ENCODE measurements around the gene MAP3K8. TPM values are rescaled to one million over a fixed set of nuclear protein-coding genes. Genes with fewer than 3 reads are reported as not detected.

The MAP3K8 gene
- total RNA-seq, 1 experiment from 2014 or later, result 4.8 TPM

DNA sequence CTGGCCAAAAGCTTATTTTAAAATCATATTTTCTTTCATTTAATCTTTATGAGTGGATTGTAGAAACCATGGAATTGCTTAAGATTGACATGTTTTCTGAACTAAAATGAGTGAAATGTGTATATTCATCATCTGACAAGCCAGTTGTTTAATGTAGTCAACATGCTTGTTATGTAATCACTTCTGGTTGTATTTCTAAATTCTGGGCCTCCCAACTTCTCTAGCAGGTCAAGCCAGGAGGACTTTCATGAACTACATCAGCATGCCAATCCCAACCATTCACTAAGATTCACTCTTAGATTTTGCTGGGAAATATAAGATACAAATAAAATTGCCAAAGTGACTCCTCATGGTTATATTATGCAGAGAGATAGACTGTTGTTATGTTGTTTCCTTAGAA lies 21.1 kb upstream of the MAP3K8 start:
- in situ Hi-C loops (cut with HindIII; ENCODE audit: low pct_unique_long_range_greater_than_20kb, low sequenced_read_pairs) (no loop called here), intact Hi-C loops (cut with micrococcal nuclease; ENCODE audit: unreplicated experiment) (no loop called here)
- Histone ChIP-seq H3K27me3 (ENCODE audit: control insufficient read depth, insufficient read depth, low read length) (no peaks in the 10 kb centered on the region), H3K27ac (ENCODE audit: low read length) (no peak overlapping the region), H3K4me3 (ENCODE audit: low read depth in 2 of 2, low read length in 2 of 2) (no peak overlapping the region), H3K4me1 (ENCODE audit: control insufficient read depth, insufficient read depth, low read length) (no peaks in the 10 kb centered on the region), H3K9me3 (ENCODE audit: control insufficient read depth, insufficient read depth, low read depth, low read length) (no peaks in the 10 kb centered on the region), H3K36me3 (ENCODE audit: control insufficient read depth, insufficient read depth, low read length) (no peaks in the 10 kb centered on the region)
- DNase-seq (ENCODE audit: low read depth, low spot score) (no peak), ATAC-seq (no peak)
- POLR2A ChIA-PET, result no interaction called here
- CTCF ChIA-PET, result interaction anchor here (0.7 kb wide), 1 partner anchor 805 kb away, joined by 8 read pairs; no protein-coding TSS in a partner anchor
- TF ChIP-seq TCF7L2 (IDR thresholded peaks at IDR 0.05; ENCODE audit: low read depth, low read length), result no peak
- TF ChIP-seq POLR2AphosphoS5 (IDR thresholded peaks at IDR 0.05; ENCODE audit: low read depth, low read length), result no peak
- TF ChIP-seq, protein P1, sequence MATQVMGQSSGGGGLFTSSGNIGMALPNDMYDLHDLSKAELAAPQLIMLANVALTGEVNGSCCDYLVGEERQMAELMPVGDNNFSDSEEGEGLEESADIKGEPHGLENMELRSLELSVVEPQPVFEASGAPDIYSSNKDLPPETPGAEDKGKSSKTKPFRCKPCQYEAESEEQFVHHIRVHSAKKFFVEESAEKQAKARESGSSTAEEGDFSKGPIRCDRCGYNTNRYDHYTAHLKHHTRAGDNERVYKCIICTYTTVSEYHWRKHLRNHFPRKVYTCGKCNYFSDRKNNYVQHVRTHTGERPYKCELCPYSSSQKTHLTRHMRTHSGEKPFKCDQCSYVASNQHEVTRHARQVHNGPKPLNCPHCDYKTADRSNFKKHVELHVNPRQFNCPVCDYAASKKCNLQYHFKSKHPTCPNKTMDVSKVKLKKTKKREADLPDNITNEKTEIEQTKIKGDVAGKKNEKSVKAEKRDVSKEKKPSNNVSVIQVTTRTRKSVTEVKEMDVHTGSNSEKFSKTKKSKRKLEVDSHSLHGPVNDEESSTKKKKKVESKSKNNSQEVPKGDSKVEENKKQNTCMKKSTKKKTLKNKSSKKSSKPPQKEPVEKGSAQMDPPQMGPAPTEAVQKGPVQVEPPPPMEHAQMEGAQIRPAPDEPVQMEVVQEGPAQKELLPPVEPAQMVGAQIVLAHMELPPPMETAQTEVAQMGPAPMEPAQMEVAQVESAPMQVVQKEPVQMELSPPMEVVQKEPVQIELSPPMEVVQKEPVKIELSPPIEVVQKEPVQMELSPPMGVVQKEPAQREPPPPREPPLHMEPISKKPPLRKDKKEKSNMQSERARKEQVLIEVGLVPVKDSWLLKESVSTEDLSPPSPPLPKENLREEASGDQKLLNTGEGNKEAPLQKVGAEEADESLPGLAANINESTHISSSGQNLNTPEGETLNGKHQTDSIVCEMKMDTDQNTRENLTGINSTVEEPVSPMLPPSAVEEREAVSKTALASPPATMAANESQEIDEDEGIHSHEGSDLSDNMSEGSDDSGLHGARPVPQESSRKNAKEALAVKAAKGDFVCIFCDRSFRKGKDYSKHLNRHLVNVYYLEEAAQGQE (IDR thresholded peaks at IDR 0.05; ENCODE audit: insufficient read depth in 1 of 2, low read depth in 2 of 2, low read length in 1 of 2), result no peak
- TF ChIP-seq, protein P2, sequence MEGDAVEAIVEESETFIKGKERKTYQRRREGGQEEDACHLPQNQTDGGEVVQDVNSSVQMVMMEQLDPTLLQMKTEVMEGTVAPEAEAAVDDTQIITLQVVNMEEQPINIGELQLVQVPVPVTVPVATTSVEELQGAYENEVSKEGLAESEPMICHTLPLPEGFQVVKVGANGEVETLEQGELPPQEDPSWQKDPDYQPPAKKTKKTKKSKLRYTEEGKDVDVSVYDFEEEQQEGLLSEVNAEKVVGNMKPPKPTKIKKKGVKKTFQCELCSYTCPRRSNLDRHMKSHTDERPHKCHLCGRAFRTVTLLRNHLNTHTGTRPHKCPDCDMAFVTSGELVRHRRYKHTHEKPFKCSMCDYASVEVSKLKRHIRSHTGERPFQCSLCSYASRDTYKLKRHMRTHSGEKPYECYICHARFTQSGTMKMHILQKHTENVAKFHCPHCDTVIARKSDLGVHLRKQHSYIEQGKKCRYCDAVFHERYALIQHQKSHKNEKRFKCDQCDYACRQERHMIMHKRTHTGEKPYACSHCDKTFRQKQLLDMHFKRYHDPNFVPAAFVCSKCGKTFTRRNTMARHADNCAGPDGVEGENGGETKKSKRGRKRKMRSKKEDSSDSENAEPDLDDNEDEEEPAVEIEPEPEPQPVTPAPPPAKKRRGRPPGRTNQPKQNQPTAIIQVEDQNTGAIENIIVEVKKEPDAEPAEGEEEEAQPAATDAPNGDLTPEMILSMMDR (IDR thresholded peaks at IDR 0.05), result no peak
- no peak for TF ChIP-seq SIN3A (IDR thresholded peaks at IDR 0.05; ENCODE audit: borderline replicate concordance, insufficient read depth, low read depth, low read length)
- BruUV-seq (replicated peaks), result no TSS peak

- H3K27ac ChIP-seq (ENCODE audit: low read length), result no peak overlapping the region
- POLR2A ChIA-PET, result no interaction called here
These were observed 19.9 kb upstream of the MAP3K8 start for GRCh38 chr10:30413996-30414576.

More at GRCh38 chr10:30413996-30414576, 19.9 kb upstream of the MAP3K8 start:
- CTCF ChIA-PET, result interaction anchor here (0.6 to 0.9 kb wide), 5 partner anchors 23 to 1944 kb away, joined by 3 to 12 read pairs (median 9); no protein-coding TSS in a partner anchor
- in situ Hi-C loops (cut with HindIII; ENCODE audit: low pct_unique_long_range_greater_than_20kb, low sequenced_read_pairs) (no loop called here), intact Hi-C loops (cut with micrococcal nuclease; ENCODE audit: unreplicated experiment) (no loop called here)
- no peaks in the 10 kb centered on the region for H3K4me1 ChIP-seq (ENCODE audit: control insufficient read depth, insufficient read depth, low read length)
- no peaks in the 10 kb centered on the region for H3K36me3 ChIP-seq (ENCODE audit: control insufficient read depth, insufficient read depth, low read length)
- TF ChIP-seq, protein P2 (IDR thresholded peaks at IDR 0.05), result peak; percentile 74
- no peak for TF ChIP-seq POLR2AphosphoS5 (IDR thresholded peaks at IDR 0.05; ENCODE audit: low read depth, low read length)
- ATAC-seq, result peak; percentile 78
- no peaks in the 10 kb centered on the region for H3K27me3 ChIP-seq (ENCODE audit: control insufficient read depth, insufficient read depth, low read length)
- H3K4me3 ChIP-seq (ENCODE audit: low read depth in 2 of 2, low read length in 2 of 2), result no peak overlapping the region
- DNase-seq (ENCODE audit: low read depth, low spot score), result no peak
- BruUV-seq (replicated peaks), result no TSS peak
- no peaks in the 10 kb centered on the region for H3K9me3 ChIP-seq (ENCODE audit: control insufficient read depth, insufficient read depth, low read depth, low read length)

Measured in Panc1 (cell line).